GM12878 (cell line): ENCODE results near the gene TBCD. TPM values are rescaled to one million over a fixed set of nuclear protein-coding genes. Genes with fewer than 3 reads are reported as not detected.

Experiments
- ATAC-seq: fragments of 200-7000 bp; cut with Tn5 transposase; 3 replicates; pipeline ENCODE4 v1.9.1; 2020; ENCODE audit warnings: mild to moderate bottlenecking, moderate library complexity
- BruUV-seq: library from RNA; stranded (reverse); fragments of 400-500 nt; replicated peaks from 2 replicates; lab custom pipeline; 2021; lab: Mats Ljungman, UMichigan
- CTCF ChIA-PET: fragments of 300-600 bp; sonication (Branson Sonifier 250); formaldehyde crosslinking; extraction: SDS; loops from one replicate; lab custom pipeline; 2021; ENCODE audit warnings: inconsistent platforms; lab: Yijun Ruan, JAX
- POLR2A ChIA-PET: fragments of 350-600 bp; formaldehyde crosslinking; extraction: SDS; loops from one replicate; lab custom pipeline; 2021; ENCODE audit warnings: inconsistent platforms; lab: Charles Lee
- RAD21 ChIA-PET: fragments of 300-600 bp; sonication (Branson Sonifier 250); formaldehyde crosslinking; loops from one replicate; lab custom pipeline; 2023; ENCODE audit warnings: antibody characterized with exemption; ENCODE audit not compliant: unreplicated experiment; lab: Charles Lee
- SMC1A ChIA-PET: fragments of 300-600 bp; sonication (Branson Sonifier 250); formaldehyde crosslinking; loops from one replicate; lab custom pipeline; 2023; ENCODE audit not compliant: unreplicated experiment, uncharacterized antibody; lab: Charles Lee
- DNase-seq: peaks from one replicate; pipeline ENCODE4 v3.0.0-alpha.2; 2011; ENCODE audit warnings: low read depth, low spot score
- FAIRE-seq: peaks from 3 replicates; lab custom pipeline; 2011; peaks lifted over from hg19 to GRCh38; lab: Jason Lieb, UNC
- H2AFZ ChIP-seq: 2 replicates; pipeline ENCODE4 v1.6.0; 2011; ENCODE audit warnings: low read depth, low read length, control low read depth; ENCODE audit not compliant: control insufficient read depth
- H3K27ac ChIP-seq: 2 replicates; pipeline ENCODE4 v1.5.1; 2011; ENCODE audit warnings: control low read depth; ENCODE audit not compliant: control insufficient read depth, insufficient read depth
- H3K27me3 ChIP-seq, 2 experiments: replicated peaks in 1 of 2; 2 replicates each; pipeline versions ENCODE4 v1.6.0 to v1.6.1; 2011; ENCODE audit warnings: low read length in 1 of 2; ENCODE audit not compliant: control insufficient read depth in 2 of 2, insufficient read depth in 2 of 2
- H3K36me3 ChIP-seq, 2 experiments: 2 replicates each; pipeline ENCODE4 v1.5.1; 2011; ENCODE audit warnings: low read length in 1 of 2; ENCODE audit not compliant: control insufficient read depth in 2 of 2, insufficient read depth in 2 of 2
- H3K4me1 ChIP-seq: 2 replicates; pipeline ENCODE4 v1.6.1; 2011; ENCODE audit warnings: mild to moderate bottlenecking, low read length, moderate library complexity, mixed read lengths; ENCODE audit not compliant: control insufficient read depth, insufficient read depth
- H3K4me2 ChIP-seq: 2 replicates; pipeline ENCODE4 v1.6.0; 2011; ENCODE audit warnings: control low read depth; ENCODE audit not compliant: control insufficient read depth, insufficient read depth
- H3K4me3 ChIP-seq: fragments of 200-600 bp; sonication (generic); 2 replicates; pipeline ENCODE4 v1.5.1; 2016
- H3K79me2 ChIP-seq: 2 replicates; pipeline ENCODE4 v1.6.0; 2011; ENCODE audit warnings: low read length; ENCODE audit not compliant: control insufficient read depth, insufficient read depth
- H3K9ac ChIP-seq: 2 replicates; pipeline ENCODE4 v1.8.0; 2011; ENCODE audit warnings: low read length, control low read depth, mixed read lengths; ENCODE audit not compliant: control insufficient read depth, insufficient read depth
- H3K9me3 ChIP-seq: replicated peaks from 3 replicates; pipeline ENCODE4 v1.5.1; 2011; ENCODE audit warnings: mild to moderate bottlenecking, low read length; ENCODE audit not compliant: control insufficient read depth, insufficient read depth
- H4K20me1 ChIP-seq: 2 replicates; pipeline ENCODE4 v1.6.0; 2011; ENCODE audit not compliant: control insufficient read depth, insufficient read depth
- CREM ChIP-seq: IDR thresholded peaks from 2 replicates; pipeline ENCODE4 v1.6.1; 2014; ENCODE audit warnings: antibody characterized with exemption, low read depth
- DPF2 ChIP-seq: fragments of 450-650 bp; IDR thresholded peaks from 2 replicates; pipeline ENCODE4 v1.6.1; 2017; ENCODE audit warnings: mild to moderate bottlenecking
- EGR1 ChIP-seq, 2 experiments: IDR thresholded peaks; 1 replicate in 1 of 2; 2 replicates in 1 of 2; pipeline ENCODE4 v1.6.1; 2011 to 2012; ENCODE audit warnings: low read depth in 2 of 2, low read length in 2 of 2, borderline replicate concordance in 1 of 2, mild to moderate bottlenecking in 1 of 2, moderate library complexity in 1 of 2
- ELK1 ChIP-seq: IDR thresholded peaks from 2 replicates; pipeline ENCODE4 v1.6.1; 2012; ENCODE audit warnings: low read depth, low read length, improper control_type of control experiment
- EP300 ChIP-seq, 2 experiments: fragments of 150-350 bp in 1 of 2; IDR thresholded peaks; 2 replicates each; pipeline ENCODE4 v1.6.1; 2011 to 2012; ENCODE audit warnings: low read depth in 2 of 2, low read length in 2 of 2, borderline replicate concordance in 1 of 2, improper control_type of control experiment in 1 of 2, inconsistent platforms in 1 of 2; ENCODE audit not compliant: control insufficient read depth in 1 of 2
- ESRRA ChIP-seq: IDR thresholded peaks from 2 replicates; pipeline ENCODE4 v1.6.1; 2012; ENCODE audit warnings: mild to moderate bottlenecking, low read length, improper control_type of control experiment
- HDAC6 ChIP-seq: fragments of 200-600 bp; sonication (generic); IDR thresholded peaks from one replicate; pipeline ENCODE4 v1.8.0; 2017; ENCODE audit warnings: antibody characterized with exemption; ENCODE audit not compliant: unreplicated experiment
- KLF5 ChIP-seq: fragments of 450-650 bp; IDR thresholded peaks from 2 replicates; pipeline ENCODE4 v1.6.1; 2014; ENCODE audit warnings: mild to moderate bottlenecking; ENCODE audit not compliant: partially characterized antibody
- MEF2A ChIP-seq: IDR thresholded peaks from 2 replicates; pipeline ENCODE4 v1.6.1; 2011; ENCODE audit warnings: low read depth, mild to moderate bottlenecking, low read length, moderate library complexity; ENCODE audit not compliant: insufficient read depth
- MLLT1 ChIP-seq: fragments of 450-650 bp; IDR thresholded peaks from 2 replicates; pipeline ENCODE4 v1.6.1; 2016; ENCODE audit warnings: mild to moderate bottlenecking
- NR2C1 ChIP-seq: fragments of 450-650 bp; IDR thresholded peaks from 2 replicates; pipeline ENCODE4 v1.6.1; 2017; ENCODE audit warnings: antibody characterized with exemption, mild to moderate bottlenecking, moderate library complexity
- RFX5 ChIP-seq: IDR thresholded peaks from 2 replicates; pipeline ENCODE4 v1.6.1; 2011; ENCODE audit warnings: low read depth, low read length, improper control_type of control experiment
- SUZ12 ChIP-seq: fragments of 200-600 bp; sonication (generic); IDR thresholded peaks from one replicate; pipeline ENCODE4 v1.6.1; 2018; ENCODE audit warnings: antibody characterized with exemption, mild to moderate bottlenecking; ENCODE audit not compliant: unreplicated experiment
- TCF3 ChIP-seq: IDR thresholded peaks from 2 replicates; pipeline ENCODE4 v1.6.1; 2012; ENCODE audit warnings: low read depth, mild to moderate bottlenecking, low read length, borderline replicate concordance; ENCODE audit not compliant: insufficient read depth
- WGBS: methylation state at CpG from one replicate; pipeline ENCODE4 v1.1.6; 2016; ENCODE audit warnings: low lambda C conversion rate; ENCODE audit not compliant: insufficient replicate concordance, insufficient coverage; ENCODE audit errors: missing lambda C conversion rate; 5-methylcytosine and 5-hydroxymethylcytosine counted together
- in situ Hi-C: fragments of 300-500 bp; cut with MboI; formaldehyde crosslinking; loops from 9 replicates; pipeline ENCODE4 v1.14.3; 2018; ENCODE audit warnings: mixed read lengths
- intact Hi-C: fragments of 100-400 bp; cut with micrococcal nuclease; formaldehyde crosslinking; loops from one replicate; pipeline ENCODE4 v1.14.2; 2022; ENCODE audit not compliant: unreplicated experiment
- polyA plus RNA-seq, 11 experiments: library from polyadenylated mRNA; depleted of rRNA in 4 of 11; unstranded in 6 of 11; stranded (reverse) in 5 of 11; fragments of >200 nt; fragmentation: Nextera tagmentation in 4 of 11; fragmentation: Illumina TruSeq in 1 of 11; extraction: Ambion mirVana in 4 of 11; extraction: Trizol in 1 of 11; gene quantifications; 1 replicate in 1 of 11; 2 replicates in 10 of 11; pipeline versions ENCODE4 v1.2.1 to v1.2.3, GENCODE V29; 2011 to 2016; ENCODE audit warnings: inconsistent platforms in 2 of 11, missing spikeins in 2 of 11, low read depth in 1 of 11
- total RNA-seq, 4 experiments: library from RNA; depleted of rRNA in 3 of 4; stranded (reverse); fragments of >200 nt in 3 of 4; fragmentation: Illumina TruSeq in 1 of 4; extraction: Trizol in 1 of 4; gene quantifications; 2 replicates each; pipeline versions ENCODE4 v1.2.1 to v1.2.3, GENCODE V29; 2013 to 2021
- TF ChIP-seq, protein P1 (sequence below): fragments of 450-650 bp; IDR thresholded peaks from 2 replicates; pipeline ENCODE4 v1.6.1; 2018; ENCODE audit warnings: mild to moderate bottlenecking, low read depth, moderate library complexity; ENCODE audit not compliant: partially characterized antibody
- TF ChIP-seq, protein P2 (sequence below): IDR thresholded peaks from 2 replicates; pipeline ENCODE4 v1.6.1; 2012; ENCODE audit warnings: mild to moderate bottlenecking, low read depth, low read length

TBCD gene
- total and polyA plus RNA-seq, 10 of the 15 experiments (the other 5 are each of a cell fraction or from before 2014, with no cell fraction given): 10.3 to 114 (median 52.4) TPM

GRCh38 chr17:82795615-82796014, 43.8 kb downstream of the TBCD start:
- ChIA-PET RAD21 (no interaction called here), POLR2A (no interaction called here), SMC1A (no interaction called here), CTCF (no interaction called here)
- intact Hi-C loops (no loop called here), in situ Hi-C loops (no loop called here)
- FAIRE-seq: no peak
- BruUV-seq: no TSS peak
- no peak overlapping the region for H3K4me2 ChIP-seq
- H3K4me1 ChIP-seq: no peaks in the 10 kb centered on the region
- H3K27ac ChIP-seq: no peak overlapping the region
- H3K36me3 ChIP-seq: peaks cover 0 to 13% of the 10 kb centered on the region in 2 experiments; a peak in 3 of 4 replicates
- no peaks in the 10 kb centered on the region for H3K79me2 ChIP-seq
- no peaks in the 10 kb centered on the region for H3K27me3 ChIP-seq
- no peak overlapping the region for H3K4me3 ChIP-seq
- no peaks in the 10 kb centered on the region for H4K20me1 ChIP-seq
- no peak for DNase-seq
- H3K9me3 ChIP-seq: no peaks in the 10 kb centered on the region
- H3K9ac ChIP-seq: no peak overlapping the region
- WGBS: 96% methylated on average over 14 of the region's 14 CpGs
- ATAC-seq: no peak
- no peak overlapping the region for H2AFZ ChIP-seq
- TF ChIP-seq CREM (no peak), HDAC6 (no peak), DPF2 (no peak), KLF5 (no peak), NR2C1 (no peak), EGR1 (IDR thresholded peaks at IDR 0.05; ENCODE audit: borderline replicate concordance in 1 of 2, low read depth in 2 of 2, low read length in 2 of 2) (no peak), RFX5 (no peak), MEF2A (no peak), ELK1 (no peak), TCF3 (no peak), SUZ12 (no peak), ESRRA (no peak), EP300 (IDR thresholded peaks at IDR 0.05; ENCODE audit: borderline replicate concordance in 1 of 2, control insufficient read depth in 1 of 2, low read depth in 2 of 2, low read length in 2 of 2) (no peak), MLLT1 (no peak)
- TF ChIP-seq, protein P1, sequence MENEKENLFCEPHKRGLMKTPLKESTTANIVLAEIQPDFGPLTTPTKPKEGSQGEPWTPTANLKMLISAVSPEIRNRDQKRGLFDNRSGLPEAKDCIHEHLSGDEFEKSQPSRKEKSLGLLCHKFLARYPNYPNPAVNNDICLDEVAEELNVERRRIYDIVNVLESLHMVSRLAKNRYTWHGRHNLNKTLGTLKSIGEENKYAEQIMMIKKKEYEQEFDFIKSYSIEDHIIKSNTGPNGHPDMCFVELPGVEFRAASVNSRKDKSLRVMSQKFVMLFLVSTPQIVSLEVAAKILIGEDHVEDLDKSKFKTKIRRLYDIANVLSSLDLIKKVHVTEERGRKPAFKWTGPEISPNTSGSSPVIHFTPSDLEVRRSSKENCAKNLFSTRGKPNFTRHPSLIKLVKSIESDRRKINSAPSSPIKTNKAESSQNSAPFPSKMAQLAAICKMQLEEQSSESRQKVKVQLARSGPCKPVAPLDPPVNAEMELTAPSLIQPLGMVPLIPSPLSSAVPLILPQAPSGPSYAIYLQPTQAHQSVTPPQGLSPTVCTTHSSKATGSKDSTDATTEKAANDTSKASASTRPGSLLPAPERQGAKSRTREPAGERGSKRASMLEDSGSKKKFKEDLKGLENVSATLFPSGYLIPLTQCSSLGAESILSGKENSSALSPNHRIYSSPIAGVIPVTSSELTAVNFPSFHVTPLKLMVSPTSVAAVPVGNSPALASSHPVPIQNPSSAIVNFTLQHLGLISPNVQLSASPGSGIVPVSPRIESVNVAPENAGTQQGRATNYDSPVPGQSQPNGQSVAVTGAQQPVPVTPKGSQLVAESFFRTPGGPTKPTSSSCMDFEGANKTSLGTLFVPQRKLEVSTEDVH: no peak
- TF ChIP-seq, protein P2, sequence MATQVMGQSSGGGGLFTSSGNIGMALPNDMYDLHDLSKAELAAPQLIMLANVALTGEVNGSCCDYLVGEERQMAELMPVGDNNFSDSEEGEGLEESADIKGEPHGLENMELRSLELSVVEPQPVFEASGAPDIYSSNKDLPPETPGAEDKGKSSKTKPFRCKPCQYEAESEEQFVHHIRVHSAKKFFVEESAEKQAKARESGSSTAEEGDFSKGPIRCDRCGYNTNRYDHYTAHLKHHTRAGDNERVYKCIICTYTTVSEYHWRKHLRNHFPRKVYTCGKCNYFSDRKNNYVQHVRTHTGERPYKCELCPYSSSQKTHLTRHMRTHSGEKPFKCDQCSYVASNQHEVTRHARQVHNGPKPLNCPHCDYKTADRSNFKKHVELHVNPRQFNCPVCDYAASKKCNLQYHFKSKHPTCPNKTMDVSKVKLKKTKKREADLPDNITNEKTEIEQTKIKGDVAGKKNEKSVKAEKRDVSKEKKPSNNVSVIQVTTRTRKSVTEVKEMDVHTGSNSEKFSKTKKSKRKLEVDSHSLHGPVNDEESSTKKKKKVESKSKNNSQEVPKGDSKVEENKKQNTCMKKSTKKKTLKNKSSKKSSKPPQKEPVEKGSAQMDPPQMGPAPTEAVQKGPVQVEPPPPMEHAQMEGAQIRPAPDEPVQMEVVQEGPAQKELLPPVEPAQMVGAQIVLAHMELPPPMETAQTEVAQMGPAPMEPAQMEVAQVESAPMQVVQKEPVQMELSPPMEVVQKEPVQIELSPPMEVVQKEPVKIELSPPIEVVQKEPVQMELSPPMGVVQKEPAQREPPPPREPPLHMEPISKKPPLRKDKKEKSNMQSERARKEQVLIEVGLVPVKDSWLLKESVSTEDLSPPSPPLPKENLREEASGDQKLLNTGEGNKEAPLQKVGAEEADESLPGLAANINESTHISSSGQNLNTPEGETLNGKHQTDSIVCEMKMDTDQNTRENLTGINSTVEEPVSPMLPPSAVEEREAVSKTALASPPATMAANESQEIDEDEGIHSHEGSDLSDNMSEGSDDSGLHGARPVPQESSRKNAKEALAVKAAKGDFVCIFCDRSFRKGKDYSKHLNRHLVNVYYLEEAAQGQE: no peak
